PC-9 (cell line): ENCODE data around the gene PTGIR. TPM values are rescaled to one million over a fixed set of nuclear protein-coding genes. Genes with fewer than 3 reads are reported as not detected.

ENCODE experiments used
- BruUV-seq: library from RNA; stranded (reverse); fragments of 400-500 nt; replicated peaks from 2 replicates; lab custom pipeline; 2021; lab: Mats Ljungman, UMichigan
- CTCF ChIA-PET: fragments of 300-600 bp; sonication (Branson Sonifier 250); formaldehyde crosslinking; loops from one replicate; lab custom pipeline; 2022; ENCODE audit warnings: antibody characterized with exemption; lab: Charles Lee
- POLR2A ChIA-PET: fragments of 300-600 bp; sonication (Branson Sonifier 250); formaldehyde crosslinking; loops from one replicate; lab custom pipeline; 2022; ENCODE audit warnings: antibody characterized with exemption; ENCODE audit not compliant: unreplicated experiment; lab: Charles Lee
- DNase-seq, 2 experiments: peaks; one replicate each; pipeline versions ENCODE4 v3.0.0 to v3.0.0-alpha.2; 2015 to 2022; ENCODE audit warnings: mixed read lengths in 1 of 2
- H2AFZ ChIP-seq: fragments of 200-600 bp; sonication (generic); 2 replicates; pipeline ENCODE4 v1.8.1; 2017; ENCODE audit warnings: antibody characterized with exemption
- H3F3A ChIP-seq: fragments of 200-600 bp; sonication (generic); 2 replicates; pipeline ENCODE4 v1.8.1; 2017; ENCODE audit warnings: antibody characterized with exemption, mild to moderate bottlenecking, low read depth; ENCODE audit not compliant: insufficient read depth
- H3K27ac ChIP-seq: fragments of 200-600 bp; sonication (generic); 2 replicates; pipeline ENCODE4 v1.6.1; 2016; ENCODE audit warnings: mixed run types
- H3K27me3 ChIP-seq: fragments of 200-600 bp; sonication (generic); 2 replicates; pipeline ENCODE4 v1.6.1; 2016; ENCODE audit warnings: low read depth, mixed run types; ENCODE audit not compliant: insufficient read depth
- H3K36me3 ChIP-seq: fragments of 200-600 bp; sonication (generic); 2 replicates; pipeline ENCODE4 v1.6.1; 2016; ENCODE audit warnings: low read depth, mixed run types
- H3K4me1 ChIP-seq: fragments of 200-600 bp; sonication (generic); replicated peaks from 2 replicates; pipeline ENCODE4 v1.6.1; 2016; ENCODE audit warnings: mixed run types; ENCODE audit not compliant: insufficient read depth
- H3K4me2 ChIP-seq: fragments of 200-600 bp; sonication (generic); 2 replicates; pipeline ENCODE4 v1.6.1; 2017; ENCODE audit warnings: mixed run types
- H3K4me3 ChIP-seq: fragments of 200-600 bp; sonication (generic); 2 replicates; pipeline ENCODE4 v1.6.1; 2016; ENCODE audit warnings: mixed run types
- H3K79me2 ChIP-seq: fragments of 200-600 bp; sonication (generic); 2 replicates; pipeline ENCODE4 v1.6.1; 2017; ENCODE audit warnings: low read depth, mixed run types
- H3K9me2 ChIP-seq: fragments of 200-600 bp; sonication (generic); 2 replicates; pipeline ENCODE4 v1.8.1; 2017; ENCODE audit warnings: mild to moderate bottlenecking; ENCODE audit not compliant: insufficient read depth
- H3K9me3 ChIP-seq: fragments of 200-600 bp; sonication (generic); 2 replicates; pipeline ENCODE4 v1.8.1; 2016; ENCODE audit warnings: low read depth; ENCODE audit not compliant: insufficient read depth
- H4K20me1 ChIP-seq: fragments of 200-600 bp; sonication (generic); 2 replicates; pipeline ENCODE4 v1.8.1; 2017; ENCODE audit not compliant: insufficient read depth
- CTCF ChIP-seq: fragments of 200-600 bp; sonication (generic); conservative IDR thresholded peaks from 2 replicates; pipeline ENCODE4 v1.6.1; 2017; ENCODE audit warnings: mixed run types, antibody characterized with exemption, mild to moderate bottlenecking, moderate library complexity
- EZH2 ChIP-seq: fragments of 200-600 bp; sonication (generic); IDR thresholded peaks from 2 replicates; pipeline ENCODE4 v1.8.0; 2017; ENCODE audit warnings: antibody characterized with exemption, low read depth
- intact Hi-C: fragments of 100-400 bp; cut with micrococcal nuclease; formaldehyde crosslinking; loops from one replicate; pipeline ENCODE4 v1.10.0; 2022; ENCODE audit not compliant: unreplicated experiment
- total RNA-seq: library from RNA; stranded (reverse); gene quantifications from 2 replicates; pipeline ENCODE4 v1.2.3, GENCODE V29; 2021

Gene PTGIR
- total RNA-seq, 1 experiment from 2014 or later, result 0.28 TPM

DNA sequence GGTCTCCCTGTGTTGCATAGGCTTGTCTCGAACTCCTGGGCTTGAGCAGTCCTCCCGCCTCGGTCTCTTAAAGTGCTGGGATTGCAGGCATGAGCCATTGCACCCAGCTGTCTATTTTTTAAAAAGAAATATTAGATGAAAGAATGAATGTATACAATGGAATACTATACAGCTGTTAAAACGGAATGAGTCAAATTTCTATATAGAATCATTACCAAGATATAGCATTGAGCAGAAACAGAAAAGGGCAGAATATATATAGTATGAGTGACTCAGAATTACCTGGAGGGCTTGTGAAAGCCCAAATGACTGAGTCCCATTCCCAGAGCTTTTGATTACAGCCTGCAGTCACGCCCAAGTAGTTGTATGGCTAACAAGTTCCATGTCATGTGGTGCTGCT lies 31.7 kb upstream of the PTGIR start:
- no peaks in the 10 kb centered on the region for H3K9me2 ChIP-seq
- peaks cover 31% of the 10 kb centered on the region for H3K27me3 ChIP-seq
- no peak for TF ChIP-seq CTCF
- no peak for TF ChIP-seq EZH2
- no peak overlapping the region for H2AFZ ChIP-seq
- no peaks in the 10 kb centered on the region; the same call in 1 of the 2 replicates for H4K20me1 ChIP-seq
- CTCF ChIA-PET, result no interaction called here
- no peaks in the 10 kb centered on the region for H3K79me2 ChIP-seq
- H3K9me3 ChIP-seq, result no peaks in the 10 kb centered on the region
- POLR2A ChIA-PET, result no interaction called here
- H3K4me1 ChIP-seq, result peaks cover 9% of the 10 kb centered on the region
- H3K27ac ChIP-seq, result no peak overlapping the region
- peaks cover 5% of the 10 kb centered on the region for H3F3A ChIP-seq
- no peak overlapping the region for H3K4me2 ChIP-seq
- no peaks in the 10 kb centered on the region for H3K36me3 ChIP-seq
- H3K4me3 ChIP-seq, result no peak overlapping the region
- no TSS peak for BruUV-seq
- intact Hi-C loops, result no loop called here
- no peak for DNase-seq

GRCh38 chr19:46654621-46655152 lies 29.8 kb upstream of the PTGIR start:
- H4K20me1 ChIP-seq, result no peaks in the 10 kb centered on the region
- 0 out of 2 replicates have a peak, but pooled peaks cover 5% of the 10 kb centered on the region for H3K4me1 ChIP-seq
- CTCF ChIA-PET, result interaction anchor here (0.6 kb wide), 1 partner anchor 105 kb away, joined by 4 read pairs; no protein-coding TSS in a partner anchor
- H3K9me3 ChIP-seq, result no peaks in the 10 kb centered on the region
- H3K9me2 ChIP-seq, result no peaks in the 10 kb centered on the region
- BruUV-seq, result no TSS peak
- TF ChIP-seq CTCF (no peak), EZH2 (no peak)
- no peaks in the 10 kb centered on the region for H3K36me3 ChIP-seq
- 0 out of 2 replicates have a peak, but pooled peaks cover 4% of the 10 kb centered on the region for H3F3A ChIP-seq
- no peak overlapping the region for H2AFZ ChIP-seq
- peaks cover 20% of the 10 kb centered on the region for H3K27me3 ChIP-seq
- H3K79me2 ChIP-seq, result no peaks in the 10 kb centered on the region
- DNase-seq, result no peak
- intact Hi-C loops, result no loop called here
- POLR2A ChIA-PET, result no interaction called here
- H3K4me2 ChIP-seq, result no peak overlapping the region
- no peak overlapping the region for H3K27ac ChIP-seq
- H3K4me3 ChIP-seq, result no peak overlapping the region

GRCh38 chr19:46650445-46650844 lies 25.6 kb upstream of the PTGIR start:
- H2AFZ ChIP-seq, result no peak overlapping the region
- H3K27me3 ChIP-seq, result no peaks in the 10 kb centered on the region
- H3K27ac ChIP-seq, result no peak overlapping the region
- H3K4me1 ChIP-seq, result no peaks in the 10 kb centered on the region
- no peaks in the 10 kb centered on the region for H4K20me1 ChIP-seq
- TF ChIP-seq CTCF, result no peak
- TF ChIP-seq EZH2, result no peak
- no peaks in the 10 kb centered on the region for H3K79me2 ChIP-seq
- no TSS peak for BruUV-seq
- intact Hi-C loops, result no loop called here
- no peaks in the 10 kb centered on the region for H3K9me2 ChIP-seq
- H3K4me2 ChIP-seq, result no peak overlapping the region
- H3K9me3 ChIP-seq, result 0 out of 2 replicates have a peak, but pooled peaks cover 5% of the 10 kb centered on the region
- no peaks in the 10 kb centered on the region for H3K36me3 ChIP-seq
- no peaks in the 10 kb centered on the region for H3F3A ChIP-seq
- CTCF ChIA-PET, result no interaction called here
- POLR2A ChIA-PET, result no interaction called here
- no peak for DNase-seq
- no peak overlapping the region for H3K4me3 ChIP-seq
